ENCODE measurements around the gene CFAP100.

CFAP100 gene

DNA sequence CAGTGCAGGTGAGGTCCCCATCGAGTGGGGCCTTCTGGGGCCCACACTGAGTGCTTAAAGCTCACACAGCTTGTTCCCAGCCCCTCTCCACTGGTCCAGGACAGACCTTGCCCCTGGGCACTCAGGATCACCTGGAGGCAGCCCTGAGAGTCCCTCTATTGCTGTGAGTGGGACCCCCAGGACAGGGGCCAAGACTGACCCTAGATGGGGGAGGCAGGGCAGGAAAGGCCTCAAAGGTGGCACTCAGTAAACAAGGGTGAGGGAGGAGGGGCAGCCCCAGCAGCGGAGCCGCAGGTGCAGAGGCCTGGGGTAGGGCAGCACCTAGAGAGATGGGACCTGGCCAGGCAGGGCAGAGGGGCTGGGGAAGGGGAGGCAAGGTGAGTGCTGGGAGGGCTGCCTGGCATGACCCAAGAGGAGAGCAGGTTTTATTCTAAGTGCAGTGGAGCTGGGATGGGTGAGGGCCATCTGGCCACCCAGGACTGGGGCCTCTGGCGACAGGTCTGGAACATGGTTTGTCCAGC lies 27.9 kb downstream of the CFAP100 start:
- DNase-seq: no peak

DNA sequence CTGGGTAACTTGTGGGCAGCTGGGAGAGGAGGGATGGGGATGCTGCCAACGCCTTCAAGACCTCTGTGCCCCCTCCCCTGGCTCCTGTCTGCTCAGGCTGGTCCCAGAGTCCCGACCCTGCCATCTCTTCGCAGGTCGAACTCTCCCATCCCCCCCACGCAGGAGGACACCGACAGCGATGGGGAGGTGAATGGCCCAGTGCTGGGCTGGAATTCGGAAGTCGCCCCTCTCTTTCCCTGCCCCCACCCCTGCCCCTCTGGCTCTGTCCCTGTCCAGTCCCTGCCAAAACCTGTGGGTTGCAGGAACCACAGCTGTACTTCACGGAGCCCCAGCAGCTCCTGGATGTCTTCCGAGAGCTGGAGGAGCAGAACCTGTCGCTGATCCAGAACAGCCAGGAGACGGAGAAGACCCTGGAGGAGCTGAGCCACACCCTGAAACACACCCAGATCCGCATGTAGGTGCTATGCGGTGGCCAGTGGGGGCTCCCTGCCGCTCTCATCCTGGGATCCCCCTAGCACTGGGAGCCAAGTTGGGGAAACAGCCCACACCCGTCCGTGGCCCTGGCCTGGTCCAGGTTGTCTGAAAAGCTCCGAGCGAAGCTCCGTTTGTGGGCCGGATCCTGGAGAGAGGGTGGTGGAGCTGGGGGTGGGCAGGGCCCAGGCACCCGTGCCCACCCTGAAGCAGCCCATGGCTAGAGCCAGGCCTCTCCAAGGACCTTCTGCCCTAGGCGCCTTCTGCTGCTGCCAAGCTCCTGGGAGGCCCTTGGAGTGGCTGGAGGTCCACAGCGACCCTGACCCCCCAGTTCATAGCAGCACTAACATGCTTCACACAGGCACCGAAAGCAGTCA lies 28.7 kb downstream of the CFAP100 start:
- DNase-seq: no peak

DNA sequence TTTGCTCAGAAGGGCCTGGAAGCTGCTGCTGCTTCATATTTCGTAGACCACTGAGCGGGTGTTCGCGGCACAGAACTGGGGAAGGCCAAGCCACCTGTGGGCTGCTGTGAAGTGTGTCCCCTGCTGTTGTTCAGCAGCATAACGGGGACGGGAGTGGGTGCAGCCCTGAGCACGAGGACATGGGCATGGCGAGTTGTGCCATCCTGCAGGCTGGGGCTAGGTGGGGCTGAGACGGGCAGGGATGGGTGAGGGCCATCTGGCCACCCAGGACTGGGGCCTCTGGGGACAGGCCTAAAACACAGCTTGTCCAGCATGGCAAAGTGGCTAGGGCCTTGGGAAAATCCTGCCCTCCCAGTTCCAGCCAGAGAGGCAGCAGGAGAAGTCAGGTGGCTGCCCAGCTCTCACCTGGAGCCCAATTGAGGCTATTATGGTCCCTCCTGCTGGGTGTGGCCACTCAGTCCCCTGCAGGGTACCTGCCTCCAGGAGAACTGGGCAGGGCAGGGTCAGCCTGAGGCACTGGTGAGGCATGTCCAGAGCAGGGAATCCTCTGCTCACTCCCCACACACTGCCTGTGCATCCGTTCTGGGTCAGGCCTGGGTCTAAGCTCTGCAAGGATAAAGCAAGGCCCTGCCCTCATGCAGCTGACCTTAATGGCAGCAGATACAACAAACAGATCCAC lies 29.5 kb downstream of the CFAP100 start:
- DNase-seq: no peak

DNA sequence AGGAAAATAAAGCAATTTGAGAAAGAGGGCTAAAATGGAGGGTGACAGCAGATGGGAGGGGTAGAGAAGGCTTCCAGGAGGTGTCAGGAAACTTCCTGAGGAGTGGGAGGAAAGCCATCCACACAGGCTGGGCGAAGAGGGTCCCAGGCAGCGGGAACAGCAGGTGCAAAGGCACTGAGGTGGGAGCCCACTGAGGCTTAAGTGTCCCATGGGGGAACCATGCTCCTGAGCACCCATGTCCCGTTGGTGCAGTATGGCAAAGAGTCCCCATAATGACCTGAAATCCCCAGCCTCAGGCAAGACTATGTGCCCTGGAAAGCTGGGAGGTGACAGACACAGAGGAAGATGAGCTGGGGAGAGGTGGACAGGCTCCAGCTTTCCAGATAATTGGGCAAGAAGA lies 30.0 kb downstream of the CFAP100 start:
- no peak for DNase-seq

DNA sequence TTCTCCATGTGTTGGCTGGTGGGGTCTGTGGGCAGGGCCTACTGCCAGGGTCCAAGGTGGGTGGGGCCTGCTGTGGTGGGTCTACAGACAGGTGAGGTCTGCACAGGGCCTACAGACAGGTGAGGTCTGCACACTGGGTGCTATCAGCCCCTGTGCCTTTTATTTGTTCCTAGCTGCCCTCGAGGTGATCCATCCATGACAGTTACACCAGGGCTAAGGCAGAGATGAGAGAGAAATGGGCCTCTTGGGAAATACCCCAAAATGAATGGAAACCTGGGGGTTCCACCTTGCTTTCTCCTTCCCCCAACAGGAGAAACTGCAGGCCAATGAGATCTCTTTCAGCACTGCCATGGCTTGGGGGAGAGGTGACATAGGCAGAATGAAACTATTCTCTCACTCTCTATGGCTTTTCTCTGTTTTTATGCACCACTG lies 36.4 kb downstream of the CFAP100 start:
- no peak for DNase-seq

DNA sequence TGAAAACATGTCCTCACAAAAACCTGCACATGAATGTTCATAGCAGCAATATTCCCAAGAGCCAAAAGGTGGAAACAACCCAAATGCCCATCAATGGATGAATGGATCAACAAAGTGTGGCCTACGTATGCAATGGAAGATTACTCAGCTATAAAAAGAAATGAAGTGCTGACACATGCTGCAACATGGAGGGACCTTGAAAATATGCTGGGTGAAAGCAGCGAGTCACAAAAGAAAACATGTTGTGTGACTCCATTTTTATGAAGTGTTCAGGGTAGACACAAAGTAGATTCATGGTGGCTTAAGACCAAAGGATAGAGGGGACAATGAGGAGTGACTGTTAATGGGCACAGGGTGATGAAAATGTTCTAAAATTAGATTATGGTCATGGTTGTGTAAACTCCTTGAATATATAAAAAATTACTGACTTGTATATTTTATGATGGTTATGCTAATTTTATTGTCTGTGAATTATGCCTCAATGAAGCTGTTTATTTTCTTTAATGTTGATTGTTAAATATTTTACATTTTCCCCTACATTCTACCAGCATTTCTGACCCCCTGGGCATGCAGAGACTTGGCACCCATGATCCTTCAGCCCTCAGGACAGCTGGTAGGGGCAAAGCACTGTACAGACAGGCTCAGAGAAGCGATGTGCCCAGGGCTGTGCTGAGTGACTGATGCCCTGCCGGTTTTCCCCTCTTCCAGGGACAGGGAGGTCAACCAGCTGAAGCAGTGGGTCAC lies 37.8 kb downstream of the CFAP100 start:
- DNase-seq: no peak

DNA sequence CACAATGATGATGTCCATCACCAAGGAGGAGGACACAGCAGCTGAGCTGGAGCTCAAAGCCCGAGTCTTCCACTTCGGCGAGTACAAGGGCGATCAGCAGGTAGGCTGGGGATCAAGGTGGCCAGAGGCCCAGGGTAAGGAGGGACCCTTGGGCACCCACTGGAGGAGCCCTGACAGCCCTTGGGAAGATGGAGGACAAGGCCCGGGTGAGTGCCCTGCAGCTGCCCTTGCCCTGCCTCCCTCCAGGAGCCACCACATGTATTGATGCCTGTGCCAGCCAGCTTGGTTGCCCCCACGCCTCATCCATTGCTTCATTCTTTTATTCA lies 38.4 kb downstream of the CFAP100 start:
- no peak for DNase-seq

DNA sequence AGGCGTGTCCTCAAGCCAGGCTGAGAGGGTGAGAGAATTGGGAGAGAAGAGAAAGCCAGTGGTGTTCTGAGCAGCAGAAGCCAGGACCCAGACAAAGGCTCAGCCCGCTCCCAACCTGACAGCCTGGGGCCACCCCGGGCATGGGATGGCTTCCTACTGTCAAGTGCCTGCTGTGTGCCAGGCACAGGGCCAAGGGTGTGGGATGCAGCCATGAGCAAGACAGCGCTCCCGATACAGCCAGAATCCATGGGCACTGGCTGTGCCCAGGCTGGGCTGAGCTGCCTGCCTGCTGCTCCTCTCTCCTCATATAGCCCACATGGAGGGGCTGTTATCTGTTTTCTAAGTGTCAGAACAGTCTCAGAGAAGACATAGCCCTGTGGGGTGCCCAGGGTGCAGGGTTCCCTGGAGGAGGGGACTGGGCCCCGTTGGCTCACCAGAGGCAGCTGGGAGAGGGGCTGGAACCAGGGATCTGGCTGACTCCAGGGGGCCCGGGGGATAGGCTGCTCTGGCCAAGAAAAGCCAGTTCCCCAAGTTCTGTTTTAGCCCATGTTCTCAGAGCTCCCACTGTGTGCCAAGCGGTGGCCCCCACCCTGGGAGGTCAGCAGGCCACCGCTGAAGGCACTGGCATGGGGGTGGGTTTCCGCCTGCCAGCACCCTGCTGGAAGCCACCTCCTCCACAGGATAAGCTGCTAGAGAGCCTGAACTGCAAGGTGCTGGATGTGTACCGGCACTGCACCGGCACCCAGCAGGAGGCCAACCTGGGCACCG lies 39.0 kb downstream of the CFAP100 start:
- DNase-seq: no peak

DNA sequence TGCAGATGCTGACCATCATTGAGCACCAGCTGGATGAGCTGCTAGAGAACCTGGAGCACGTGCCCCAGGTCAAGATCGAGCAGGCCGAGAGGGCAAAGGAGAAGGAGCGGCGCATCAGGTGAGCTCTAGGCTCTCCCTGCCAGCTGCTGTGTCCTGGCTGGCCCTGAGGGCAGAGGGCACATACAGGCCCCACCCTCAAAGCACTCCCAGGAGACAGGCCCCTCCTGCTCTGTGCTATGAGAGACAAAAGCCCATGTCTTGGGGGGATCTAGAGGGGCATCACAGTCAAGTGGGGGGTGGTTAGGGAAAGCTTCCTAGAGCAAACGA lies 39.5 kb downstream of the CFAP100 start:
- DNase-seq: no peak

DNA sequence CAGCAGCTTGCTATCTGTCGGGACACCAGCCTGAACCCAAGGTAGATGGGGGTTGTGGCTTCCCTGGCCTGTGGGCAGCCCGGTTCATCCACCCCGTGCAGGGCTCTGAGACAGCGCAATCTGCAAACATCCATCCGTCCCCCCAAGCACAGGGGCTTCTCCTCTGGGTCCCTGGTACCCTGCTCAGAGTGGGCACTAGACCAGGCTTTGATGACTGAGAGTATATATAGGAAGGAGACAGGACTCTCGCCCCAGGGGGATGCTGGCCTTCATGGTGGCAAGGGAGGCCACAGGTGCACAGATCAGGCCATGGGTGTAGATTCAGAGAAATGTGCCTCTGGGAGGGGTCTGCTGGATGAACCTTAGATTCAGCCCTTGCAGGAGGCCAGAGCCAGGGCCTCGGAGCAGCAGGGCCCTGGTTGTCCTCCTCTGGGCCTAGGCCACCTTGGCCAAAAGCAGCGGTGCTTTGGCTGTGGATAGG lies 40.3 kb downstream of the CFAP100 start:
- no peak for DNase-seq

DNA sequence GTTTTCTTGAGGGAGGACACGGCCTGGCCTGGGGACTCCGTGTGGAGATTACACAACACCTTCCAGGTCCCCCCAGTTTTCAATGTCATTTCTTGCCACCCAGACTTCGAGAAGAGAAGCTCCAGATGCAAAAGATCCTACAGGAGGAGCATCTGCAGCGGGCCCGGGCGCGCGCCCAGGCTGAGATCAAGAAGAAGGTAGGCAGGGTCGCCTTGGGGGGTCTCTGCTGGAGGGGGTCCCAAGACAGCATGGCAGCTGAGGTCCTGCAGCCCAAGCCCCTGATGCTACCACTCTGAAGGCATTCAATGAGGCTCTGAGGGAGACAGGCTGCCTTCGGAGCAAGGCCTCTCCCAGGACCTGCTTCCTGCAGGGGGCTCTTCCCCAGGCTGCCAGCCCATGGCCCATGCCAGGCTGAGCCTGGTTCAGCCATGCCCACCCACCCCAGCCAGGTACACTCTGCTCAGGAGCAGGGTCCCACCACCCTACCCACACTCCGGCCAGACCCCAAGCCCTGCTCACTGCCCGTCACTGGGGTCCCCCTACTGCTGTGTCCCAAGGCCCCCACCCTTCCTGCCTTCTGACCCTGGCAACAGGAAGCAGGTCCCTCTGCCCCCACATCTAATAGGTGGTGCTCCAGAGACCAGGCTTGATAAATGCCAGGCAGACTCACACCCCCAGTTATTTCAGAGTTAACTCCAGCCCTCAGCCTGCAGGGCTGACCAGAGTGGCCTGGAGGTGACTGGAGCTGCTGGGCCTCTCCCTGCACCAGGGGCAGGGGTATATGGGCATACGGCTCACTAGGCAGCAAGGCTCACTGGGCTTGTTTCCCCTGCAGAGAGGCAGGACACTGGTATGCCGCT lies 41.0 kb downstream of the CFAP100 start:
- no peak for DNase-seq

DNA sequence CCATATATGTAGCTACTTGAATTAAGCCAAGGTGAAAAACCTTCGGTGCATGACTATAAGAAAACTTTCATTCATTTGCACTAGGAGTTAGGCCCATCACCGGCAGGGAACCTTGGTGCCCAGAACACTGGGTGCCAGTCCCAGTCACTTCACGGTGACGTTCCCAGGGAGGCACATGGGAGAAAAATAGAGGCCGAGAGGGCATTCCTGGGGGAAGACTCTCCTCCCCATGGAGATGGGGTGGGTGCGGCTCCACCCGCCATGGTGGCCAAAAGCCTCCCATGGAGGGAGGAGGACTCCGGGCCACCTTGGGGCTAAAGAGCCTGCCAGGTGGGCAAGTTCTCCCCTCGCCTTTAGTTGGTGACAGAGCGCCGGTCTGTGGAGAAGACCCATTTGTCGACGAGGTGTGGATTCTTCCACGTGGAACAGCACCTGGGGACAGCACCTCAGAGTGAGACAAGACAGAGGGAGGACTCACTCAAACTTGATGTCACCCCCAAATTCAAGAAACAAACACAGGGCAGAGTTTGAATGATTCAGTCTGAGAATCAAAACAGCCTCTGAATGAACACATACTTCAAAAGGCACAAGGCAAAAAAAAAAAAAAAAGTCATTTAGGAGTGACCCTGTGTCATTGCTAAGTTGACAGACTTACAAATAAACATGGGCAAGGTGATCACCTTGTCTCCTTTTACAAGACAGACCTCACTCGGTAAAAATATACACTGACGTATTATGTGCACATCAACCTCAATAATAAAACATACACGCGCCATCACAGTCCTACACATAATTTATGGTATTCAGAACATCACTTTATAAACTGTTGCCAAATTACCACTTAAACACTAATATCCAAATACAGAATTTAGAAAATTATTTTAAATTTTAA lies 42.4 kb downstream of the CFAP100 start:
- DNase-seq: no peak

DNA sequence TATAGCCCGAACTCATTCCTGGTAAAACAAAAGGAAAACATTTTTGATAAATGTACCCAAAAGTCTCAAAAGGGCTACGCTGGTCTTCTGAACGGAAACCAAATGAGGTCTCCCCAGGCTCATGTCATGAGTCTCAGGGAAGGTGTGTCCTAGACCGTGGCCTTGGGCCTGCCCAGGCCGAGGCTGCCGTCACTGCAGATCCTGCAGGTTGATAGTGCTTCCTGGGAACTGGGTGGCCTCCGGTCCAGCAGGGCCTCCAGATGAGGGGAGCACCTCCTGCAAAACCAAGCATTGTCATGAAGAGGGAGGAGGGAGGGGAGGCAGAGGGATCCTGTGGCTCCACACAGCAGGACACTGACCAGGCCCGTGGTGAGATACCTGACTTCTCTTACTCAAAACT lies 43.5 kb downstream of the CFAP100 start:
- DNase-seq: no peak

DNA sequence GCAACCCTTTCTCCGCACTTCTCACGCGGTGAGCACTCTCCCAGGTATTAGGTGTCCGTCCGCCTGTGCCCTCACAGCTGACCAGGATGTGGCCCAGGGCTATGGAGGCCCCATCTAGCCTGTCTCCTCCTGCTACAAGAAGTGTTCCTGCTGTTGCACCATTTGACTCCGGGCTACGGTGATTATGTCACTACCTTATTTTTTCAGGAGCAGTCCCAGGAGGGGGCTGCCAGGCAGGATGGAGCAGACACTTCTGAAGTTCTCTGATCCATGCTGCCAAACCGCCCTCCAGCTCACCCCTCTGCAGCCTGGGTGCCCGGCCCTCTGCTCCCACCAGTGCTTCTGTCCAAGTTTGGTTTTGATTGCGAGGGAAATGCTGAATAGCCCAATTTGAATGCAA lies 44.0 kb downstream of the CFAP100 start:
- DNase-seq: no peak

DNA sequence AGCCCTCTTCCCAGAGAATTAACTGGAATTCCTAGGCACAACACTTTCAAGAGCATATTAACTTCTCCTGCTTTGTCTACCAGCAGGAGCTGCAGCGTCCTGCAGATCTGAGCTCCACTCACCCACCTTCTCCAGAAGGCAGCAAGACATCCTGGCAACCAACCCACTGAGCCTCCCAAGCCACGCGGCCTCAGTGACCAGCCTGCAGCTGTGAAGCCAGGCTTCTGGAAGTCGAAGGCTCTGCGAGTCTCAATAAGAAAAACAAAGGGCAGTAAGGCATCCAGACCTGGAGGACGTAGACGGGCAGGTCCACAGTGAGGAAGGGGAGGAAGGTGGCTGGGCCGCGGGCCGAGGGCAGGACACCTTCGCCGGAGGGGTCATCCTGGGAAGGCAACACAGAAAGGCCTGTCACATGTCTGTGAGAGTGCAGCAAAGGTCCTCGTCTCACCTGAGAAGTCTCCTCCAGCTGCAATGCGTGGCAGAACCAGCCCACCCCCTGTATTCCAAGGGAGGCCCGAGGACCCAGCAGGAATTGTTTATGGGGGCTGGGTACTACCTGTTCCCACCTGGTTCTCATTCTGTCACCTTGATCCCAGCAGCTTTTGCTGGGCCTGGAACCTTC lies 44.7 kb downstream of the CFAP100 start:
- no peak for DNase-seq

DNA sequence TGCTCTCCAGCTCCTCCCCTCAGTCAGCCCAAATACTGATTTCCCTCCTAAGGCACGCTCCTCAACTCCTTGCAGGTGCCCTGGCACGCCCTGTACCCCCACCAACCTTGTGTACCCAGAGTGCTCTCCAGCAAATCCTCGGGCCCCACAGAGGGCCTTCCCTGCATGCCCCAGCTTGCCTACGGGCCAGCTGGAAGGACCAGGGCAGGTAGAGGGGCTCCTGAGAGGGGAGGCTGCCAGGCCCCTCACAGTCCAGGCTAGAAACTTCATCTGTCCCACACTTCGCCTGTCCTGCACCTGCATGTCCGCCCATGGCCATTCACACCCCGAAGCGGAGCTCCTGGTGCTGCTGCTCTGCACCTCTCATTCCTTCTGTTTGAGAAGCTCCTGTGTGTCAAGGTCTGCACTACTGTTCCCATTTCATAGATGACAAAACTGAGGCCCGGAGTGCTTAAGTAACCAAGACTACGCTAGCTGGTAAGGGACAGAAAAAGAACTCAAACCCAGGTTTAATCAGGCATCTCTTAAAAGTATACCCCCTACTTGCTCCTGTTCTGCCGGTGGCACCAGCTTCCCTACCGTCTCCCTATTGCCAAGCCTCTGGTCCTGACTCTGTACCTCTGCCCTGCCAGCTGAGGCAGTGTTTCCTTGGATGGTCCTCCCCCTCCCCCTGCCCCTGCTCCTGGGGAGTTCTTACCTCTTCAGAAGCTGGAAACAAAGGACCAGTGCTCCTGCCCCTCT lies 45.4 kb downstream of the CFAP100 start:
- no peak for DNase-seq

DNA sequence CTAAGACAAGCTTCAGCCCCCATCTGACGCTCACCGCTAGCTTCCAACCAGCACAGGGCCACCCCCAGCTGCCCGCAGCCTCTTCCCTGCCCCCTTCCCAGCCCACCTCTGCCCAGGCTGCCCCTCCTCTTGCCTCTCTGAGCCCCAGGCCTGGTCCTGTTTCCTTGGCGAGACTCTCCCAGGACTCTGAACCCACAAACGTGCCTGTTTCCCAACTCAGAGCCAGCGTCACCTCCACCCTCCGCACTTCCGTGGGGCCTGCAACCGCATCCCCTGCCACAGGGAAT lies 45.9 kb downstream of the CFAP100 start:
- no peak for DNase-seq

DNA sequence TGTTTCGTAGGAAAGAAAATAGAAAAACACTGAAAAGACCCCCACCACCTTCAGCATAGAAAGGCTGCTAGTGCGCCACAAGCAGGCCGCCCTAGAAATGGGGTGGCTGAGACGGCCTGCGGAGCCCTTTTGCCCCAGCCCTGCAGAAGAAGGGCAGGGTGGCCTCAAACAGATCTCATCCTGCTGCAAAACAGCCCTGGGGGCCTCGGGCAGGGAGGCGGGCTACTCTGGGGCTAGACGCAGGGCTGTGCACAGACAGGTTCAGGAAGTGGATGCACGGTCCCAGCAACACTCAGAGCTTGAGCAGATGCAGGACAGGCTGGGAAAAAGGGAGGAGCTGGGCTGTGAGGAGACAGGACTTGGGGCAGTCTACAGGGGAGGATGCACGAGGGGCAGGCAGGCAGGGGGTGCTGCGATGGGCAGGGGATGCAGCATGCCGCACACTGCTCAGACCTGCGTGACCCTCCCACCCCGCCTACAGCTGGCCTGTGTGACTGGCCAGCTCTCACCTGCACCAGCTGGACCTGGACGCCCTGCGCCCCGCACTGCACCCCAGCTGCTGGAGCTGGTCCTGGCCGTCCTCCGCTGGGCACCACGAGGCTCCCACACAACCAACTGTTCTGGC lies 46.7 kb downstream of the CFAP100 start:
- no peak for DNase-seq
